Measurements from ENCODE around the gene PAX6.

PAX6 gene

DNA sequence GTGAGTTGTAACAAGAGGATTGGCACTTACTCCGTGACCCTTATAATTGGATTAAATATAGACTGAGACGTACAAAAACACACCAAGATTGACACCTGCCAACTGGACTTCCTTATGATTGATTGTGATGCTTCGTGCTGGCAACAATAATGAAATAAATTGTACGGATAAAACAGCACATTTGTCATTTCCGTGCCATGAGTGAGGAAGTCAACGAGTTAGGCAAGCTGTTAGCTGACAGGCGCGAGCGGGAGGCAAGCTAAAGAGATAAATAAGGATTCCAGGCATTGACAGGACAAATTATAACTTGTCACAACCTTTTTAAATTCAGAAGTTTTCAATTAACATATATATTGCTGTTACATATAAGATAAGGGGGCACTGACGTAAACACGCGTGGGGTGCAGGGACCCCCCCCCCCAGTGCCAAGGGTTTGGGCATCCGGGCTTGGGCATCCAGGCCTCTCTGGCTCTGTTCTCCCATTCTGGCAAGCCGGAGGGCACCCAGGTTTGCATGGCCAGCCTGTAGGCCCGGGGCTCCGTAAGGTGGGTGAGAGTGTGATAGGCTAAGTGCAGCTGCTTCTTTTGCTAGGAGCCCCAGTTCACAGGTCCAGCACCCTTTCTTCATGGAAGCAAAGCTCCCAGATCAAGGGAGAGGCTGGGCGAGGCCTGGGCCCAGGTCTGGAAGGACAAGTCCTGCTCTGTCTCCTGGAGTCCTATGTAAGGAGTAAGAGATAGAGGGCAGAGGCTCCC is 11.2 kb upstream of the PAX6 start:
- no peak for DNase-seq (ENCODE audit: low spot score)

GRCh38 chr11:31821766-31822165 is 10.6 kb upstream of the PAX6 start:
- no peak for DNase-seq (ENCODE audit: low spot score)

DNA sequence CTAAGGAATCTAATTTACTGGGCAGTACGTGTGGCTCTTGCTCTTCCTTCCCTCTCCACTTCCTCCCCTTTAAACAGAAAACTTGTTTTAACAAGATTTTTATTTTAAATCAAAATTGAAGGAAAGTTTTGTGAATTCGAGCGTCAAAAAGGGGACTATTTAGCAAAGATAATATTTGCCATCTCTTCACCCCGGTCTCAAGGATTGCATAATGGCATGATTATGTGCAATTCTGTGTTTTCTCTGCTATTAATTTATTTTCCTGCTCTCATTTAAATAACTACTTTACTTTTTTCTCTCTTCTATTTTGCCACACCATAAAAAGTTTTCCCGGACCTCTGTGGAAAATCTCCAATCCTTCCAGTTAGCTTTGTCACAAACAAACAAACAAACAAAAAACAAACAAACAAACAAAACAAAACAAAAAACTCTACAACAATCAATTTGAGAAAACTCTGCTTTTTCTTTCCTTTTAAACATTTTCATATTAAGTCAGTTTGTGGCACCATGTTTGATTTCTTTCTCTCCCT is 10.2 kb upstream of the PAX6 start:
- DNase-seq (ENCODE audit: low spot score), result no peak

GRCh38 chr11:31820438-31820818 is 9.3 kb upstream of the PAX6 start:
- DNase-seq (ENCODE audit: low spot score), result no peak

DNA sequence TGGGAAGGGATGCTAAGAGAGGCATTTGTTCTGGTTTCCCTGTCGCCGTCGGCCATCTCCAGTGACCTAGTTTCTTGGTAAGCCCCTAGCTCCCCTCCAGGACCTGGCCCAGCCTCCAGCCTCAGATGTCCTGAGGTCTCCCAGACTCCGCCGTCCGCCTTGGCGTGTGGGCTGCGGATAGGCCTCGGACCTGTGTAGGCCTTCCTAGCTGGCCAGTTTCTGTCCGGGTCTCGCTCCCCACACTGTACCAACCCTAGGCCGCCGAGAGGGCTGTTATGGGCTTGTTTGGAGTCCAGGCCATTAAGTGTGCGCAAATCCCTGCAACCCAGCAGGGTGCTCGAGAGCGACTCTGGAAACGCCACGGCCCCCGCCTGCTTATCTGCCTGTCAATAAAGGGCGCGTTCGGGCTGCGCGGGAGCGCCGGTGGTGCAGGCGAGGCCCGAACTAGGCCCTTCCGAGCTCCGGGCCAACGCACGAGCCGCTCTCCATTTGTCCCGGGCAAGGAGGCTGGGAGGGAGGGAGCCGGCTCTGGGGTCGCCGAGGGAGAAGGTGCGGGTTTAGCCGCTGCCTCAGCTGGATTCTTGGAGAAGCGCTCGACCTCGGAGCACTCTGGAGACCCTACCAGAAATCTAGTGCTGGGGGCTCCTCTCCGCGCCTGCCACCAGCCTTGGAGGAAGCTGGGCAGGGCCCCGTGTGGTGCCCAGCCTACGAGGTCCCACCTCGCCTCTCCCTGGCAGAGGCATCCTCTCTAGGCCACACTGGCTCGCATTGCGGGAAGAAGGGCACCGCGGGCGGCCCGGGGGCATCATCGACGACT is 8.7 kb upstream of the PAX6 start:
- DNase-seq (ENCODE audit: low spot score), result no peak

DNA sequence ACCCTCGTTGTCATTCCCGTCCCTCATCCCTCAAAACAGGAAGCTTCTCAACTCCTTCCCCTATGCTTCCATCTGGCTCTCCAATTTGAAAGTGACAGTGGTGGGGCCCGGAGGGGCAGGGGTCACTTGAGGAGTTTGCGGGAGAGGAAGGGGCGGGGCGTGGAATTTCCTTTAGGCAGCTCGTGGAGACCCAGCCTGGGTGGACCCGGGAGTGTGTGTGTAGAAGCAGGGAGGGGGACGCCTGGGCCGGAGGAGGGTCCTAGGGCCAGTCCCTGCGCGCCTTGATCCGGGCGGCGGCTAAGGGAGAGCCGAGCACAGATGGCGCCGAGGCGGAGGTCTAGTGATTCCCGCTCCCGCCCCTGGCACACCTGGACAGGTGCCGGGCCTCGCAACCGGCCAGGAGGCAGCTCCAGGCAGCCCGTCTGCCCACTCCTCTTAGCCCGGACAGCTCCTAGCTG is 7.8 kb upstream of the PAX6 start:
- no peak for DNase-seq (ENCODE audit: low spot score)

DNA sequence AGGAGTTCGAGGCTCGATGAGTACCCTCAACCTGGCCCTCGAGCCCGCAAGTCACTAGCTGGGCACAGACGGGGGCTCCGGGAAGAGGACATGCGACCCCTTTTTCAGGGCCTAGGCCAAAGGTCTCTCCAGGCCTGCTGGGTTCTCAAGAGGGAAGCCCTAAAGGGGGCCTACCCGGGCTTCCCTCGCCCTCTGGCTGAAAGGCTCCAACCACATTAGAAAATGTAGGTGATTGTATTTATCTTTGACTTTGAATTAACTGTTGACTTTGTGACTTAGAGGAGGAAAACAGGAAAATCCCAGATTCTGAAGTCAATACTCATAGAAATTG is 7.3 kb upstream of the PAX6 start:
- DNase-seq (ENCODE audit: low spot score), result no peak

DNA sequence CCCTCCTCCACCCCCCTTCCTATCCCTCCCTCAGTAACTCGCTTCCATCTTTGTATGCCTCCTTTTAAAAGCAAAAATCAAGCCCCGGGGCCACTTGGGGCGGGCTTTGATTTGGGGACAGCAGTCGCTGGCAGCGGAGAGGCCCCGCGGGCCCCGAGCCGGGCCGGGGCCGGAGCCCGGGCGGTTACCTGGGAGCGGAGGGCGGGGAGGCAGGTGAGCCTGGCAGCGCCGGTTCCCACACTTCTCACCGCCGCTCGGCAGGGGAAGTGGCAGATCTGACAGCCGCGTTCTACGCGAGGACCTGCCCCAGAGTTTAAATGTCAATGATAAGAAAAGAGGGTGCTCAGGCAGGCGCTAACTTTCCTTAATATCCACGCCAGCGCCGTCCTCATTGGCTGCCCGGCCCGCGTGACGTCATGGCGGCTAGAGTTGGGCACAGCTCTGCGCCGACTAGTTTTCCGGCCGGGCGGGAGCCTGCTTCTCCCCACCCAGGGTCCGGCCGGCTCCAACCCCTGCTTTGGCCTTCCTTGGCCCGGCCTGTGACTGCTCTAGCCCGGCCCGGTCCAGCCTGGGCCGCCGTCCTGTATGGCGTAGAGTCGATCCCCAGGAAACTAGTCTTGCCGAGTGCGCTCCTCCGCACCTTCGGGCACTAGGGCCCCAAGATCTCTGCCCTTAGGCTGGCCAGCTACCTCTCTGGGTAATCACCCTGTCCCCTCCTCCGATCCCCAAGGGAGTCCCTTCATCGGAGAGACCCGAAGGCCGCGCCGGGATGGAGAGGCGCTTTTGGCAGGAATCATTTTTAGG is 6.7 kb upstream of the PAX6 start:
- DNase-seq (ENCODE audit: low spot score), result no peak

DNA sequence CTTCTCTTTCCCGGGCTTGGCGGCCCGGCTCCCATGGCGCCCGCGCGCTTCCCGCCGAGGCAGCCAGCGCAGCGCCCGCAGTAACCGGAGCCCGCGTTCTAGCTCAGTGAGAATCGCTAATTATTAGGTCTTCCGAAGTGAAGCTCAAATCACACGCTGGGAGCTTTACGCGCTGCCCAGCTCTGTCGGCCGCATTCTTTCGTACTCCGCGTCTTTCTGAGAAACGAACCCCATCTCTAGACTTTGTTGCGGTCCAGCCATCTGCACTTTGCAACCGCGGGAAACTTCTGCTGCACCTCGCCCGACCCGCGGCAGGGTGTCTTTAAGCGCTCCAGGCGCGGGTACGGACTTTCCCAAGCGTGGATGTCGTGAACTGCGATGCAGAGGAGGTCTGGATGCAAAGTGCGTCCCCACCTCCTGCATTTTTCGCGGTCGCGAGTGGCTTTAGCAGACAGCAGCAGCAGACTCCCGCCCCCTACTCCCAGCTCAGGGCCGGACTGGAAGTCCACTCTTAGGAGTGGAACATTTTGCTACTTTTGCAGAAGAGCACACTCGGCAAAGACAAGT is 6.0 kb upstream of the PAX6 start:
- DNase-seq (ENCODE audit: low spot score), result no peak

GRCh38 chr11:31816468-31817053 is 5.4 kb upstream of the PAX6 start:
- DNase-seq (ENCODE audit: low spot score), result no peak

DNA sequence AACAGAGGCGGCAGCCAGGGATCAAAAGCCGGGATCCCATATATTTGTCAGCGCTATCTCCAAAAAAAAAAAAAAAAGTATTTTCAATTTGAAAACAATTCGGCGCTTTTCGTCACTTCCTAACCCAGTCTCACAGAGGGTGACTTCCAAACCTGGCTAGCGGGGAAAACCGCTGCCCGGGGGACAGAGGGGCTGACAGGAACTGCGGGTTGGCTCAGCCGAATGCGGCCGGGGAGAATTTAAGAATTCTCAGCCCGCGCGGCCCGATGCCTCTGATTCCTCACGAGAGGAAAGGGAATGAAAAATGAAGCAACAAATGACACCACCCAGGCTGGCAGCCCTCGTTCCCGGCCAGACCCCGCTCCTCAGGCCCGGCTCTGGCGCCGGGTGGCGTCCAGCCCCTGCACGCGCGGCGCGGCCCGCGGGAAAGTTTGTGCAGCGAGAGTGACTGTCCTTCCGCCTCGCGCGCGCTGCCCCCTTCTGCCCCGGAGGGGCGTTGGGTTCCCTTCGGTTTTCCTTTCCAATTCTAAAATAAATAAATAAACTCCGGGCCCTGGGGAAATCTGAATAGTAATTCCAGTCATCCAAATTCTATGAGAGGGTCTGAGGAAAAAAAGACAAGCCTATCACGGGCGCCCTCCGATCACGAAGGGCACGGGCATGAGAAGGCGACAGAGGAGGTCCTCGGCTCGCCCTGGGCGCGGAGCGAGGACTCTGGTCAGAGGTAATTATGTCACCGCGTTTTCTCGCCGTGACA is 4.8 kb upstream of the PAX6 start:
- no peak for DNase-seq (ENCODE audit: low spot score)

- no peak for DNase-seq (ENCODE audit: low spot score)
Measured at GRCh38 chr11:31814176-31814868, 3.2 kb upstream of the PAX6 start.

GRCh38 chr11:31813391-31814175 is 2.5 kb upstream of the PAX6 start:
- no peak for DNase-seq (ENCODE audit: low spot score)

GRCh38 chr11:31812383-31813381 is 1.6 kb upstream of the PAX6 start:
- no peak for DNase-seq (ENCODE audit: low spot score)

DNA sequence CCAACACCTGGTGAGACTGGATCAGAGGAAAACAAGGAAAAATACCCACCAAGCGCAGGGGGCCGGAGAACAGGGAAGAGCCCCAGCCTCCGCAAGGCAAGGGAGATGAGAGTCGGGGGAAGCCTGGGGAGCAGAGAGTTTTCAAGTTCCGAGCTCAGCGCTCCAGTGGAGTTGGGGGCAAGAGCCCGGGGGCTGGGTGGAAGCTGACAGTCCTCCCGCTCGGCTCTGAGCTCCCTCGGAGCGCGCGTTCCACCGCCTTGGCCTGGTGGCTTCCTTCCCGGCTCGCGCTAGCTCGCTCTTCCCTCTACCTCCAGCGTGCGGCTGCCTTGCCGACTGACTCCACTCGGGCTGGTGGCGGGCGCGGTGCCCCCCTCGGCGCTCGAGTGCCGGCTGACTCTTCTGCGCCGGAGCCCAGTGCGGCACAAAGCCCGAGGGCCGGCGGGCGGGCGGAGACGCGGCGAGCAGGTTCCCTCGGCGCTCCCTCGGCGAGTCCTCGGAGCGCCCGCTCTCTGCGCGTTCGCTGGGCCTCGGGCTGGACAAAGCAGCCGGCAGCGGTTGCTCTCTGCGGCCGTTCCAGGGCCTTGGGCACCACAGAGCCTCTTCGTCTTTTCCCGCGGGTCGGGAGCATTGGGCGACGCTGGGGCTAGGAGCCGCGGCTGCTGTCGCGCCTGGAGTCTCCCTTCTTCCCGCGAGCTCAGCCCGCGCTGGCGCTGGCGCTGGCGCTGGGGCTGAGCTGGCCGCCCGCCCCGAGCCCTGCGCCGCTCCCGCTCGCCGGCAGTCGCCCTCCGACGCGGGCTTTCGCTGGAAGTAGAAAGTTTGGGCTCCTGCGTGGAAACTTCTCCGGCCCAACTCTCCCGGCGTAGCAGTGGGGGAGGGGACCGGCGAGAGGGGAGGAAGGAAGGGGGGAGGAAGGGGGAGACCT is 1.0 kb downstream of the PAX6 start:
- DNase-seq (ENCODE audit: low spot score), result no peak

- DNase-seq (ENCODE audit: low spot score), result no peak
Measured at GRCh38 chr11:31809541-31809856, 1.6 kb downstream of the PAX6 start.

Measured in RKO (cell line).